CD14-positive monocyte (primary cell): ENCODE results near the gene MLIP. TPM values are rescaled to one million over a fixed set of nuclear protein-coding genes. Genes with fewer than 3 reads are reported as not detected.

Experiments
- DNase-seq, 3 donors: peaks; one replicate each; pipeline ENCODE4 v3.0.0-alpha.2; 2011 to 2022
- H2AFZ ChIP-seq: 2 replicates; pipeline ENCODE4 v1.6.0; 2012; ENCODE audit warnings: mild to moderate bottlenecking, low read depth, low read length, inconsistent platforms; ENCODE audit not compliant: insufficient read depth, poor library complexity, severe bottlenecking
- H3K27ac ChIP-seq, 2 donors: 1 replicate in 1 of 2; 2 replicates in 1 of 2; pipeline ENCODE4 v1.5.1; 2012 to 2013; ENCODE audit warnings: low read length in 2 of 2, control low read depth in 1 of 2, inconsistent platforms in 1 of 2, low read depth in 1 of 2, mild to moderate bottlenecking in 1 of 2
- H3K27me3 ChIP-seq, 2 donors: one replicate each; pipeline versions ENCODE4 v1.6.0 to v1.6.1; 2011 to 2013; ENCODE audit warnings: low read length in 2 of 2; ENCODE audit not compliant: control insufficient read depth in 2 of 2, insufficient read depth in 2 of 2
- H3K36me3 ChIP-seq, 2 donors: replicated peaks in 1 of 2; 1 replicate in 1 of 2; 2 replicates in 1 of 2; pipeline versions ENCODE4 v1.5.1 to v1.6.1; 2012 to 2013; ENCODE audit warnings: low read length in 2 of 2, control low read depth in 1 of 2, inconsistent platforms in 1 of 2, mild to moderate bottlenecking in 1 of 2; ENCODE audit not compliant: insufficient read depth in 2 of 2, control insufficient read depth in 1 of 2
- H3K4me1 ChIP-seq, 2 donors: 1 replicate in 1 of 2; 2 replicates in 1 of 2; pipeline versions ENCODE4 v1.5.1 to v1.6.1; 2012 to 2013; ENCODE audit warnings: low read length in 2 of 2, control low read depth in 1 of 2, inconsistent platforms in 1 of 2, mild to moderate bottlenecking in 1 of 2, moderate library complexity in 1 of 2; ENCODE audit not compliant: insufficient read depth in 2 of 2, control insufficient read depth in 1 of 2
- H3K4me2 ChIP-seq: replicated peaks from 2 replicates; pipeline ENCODE3; 2012; ENCODE audit warnings: low read length, moderate library complexity, mild to moderate bottlenecking; ENCODE audit not compliant: poor library complexity, severe bottlenecking; ENCODE audit errors: extremely low read depth
- H3K4me3 ChIP-seq, 3 experiments: fragments of 200-600 bp in 1 of 3; sonication (generic) in 1 of 3; replicated peaks in 1 of 3; 1 replicate in 2 of 3; 2 replicates in 1 of 3; pipeline ENCODE4 v1.5.1; 2011 to 2013; ENCODE audit warnings: low read length in 3 of 3, mild to moderate bottlenecking in 3 of 3, control low read depth in 2 of 3, low read depth in 2 of 3, inconsistent platforms in 1 of 3, moderate library complexity in 1 of 3
- H3K79me2 ChIP-seq: 2 replicates; pipeline ENCODE4 v1.6.0; 2012; ENCODE audit warnings: mild to moderate bottlenecking, control low read depth, inconsistent platforms, low read length, moderate library complexity; ENCODE audit not compliant: insufficient read depth
- H3K9ac ChIP-seq: 2 replicates; pipeline ENCODE4 v1.6.0; 2017; ENCODE audit warnings: low read length, mild to moderate bottlenecking; ENCODE audit not compliant: insufficient read depth, poor library complexity, severe bottlenecking
- H3K9me3 ChIP-seq, 2 donors: replicated peaks in 1 of 2; 1 replicate in 1 of 2; 2 replicates in 1 of 2; pipeline versions ENCODE4 v1.5.1 to v1.6.1; 2012 to 2013; ENCODE audit warnings: low read length in 2 of 2, control low read depth in 1 of 2; ENCODE audit not compliant: control insufficient read depth in 1 of 2, insufficient read depth in 1 of 2
- H4K20me1 ChIP-seq: 2 replicates; pipeline ENCODE4 v1.6.0; 2012; ENCODE audit warnings: mild to moderate bottlenecking, low read length, control low read depth, moderate library complexity; ENCODE audit not compliant: insufficient read depth
- H3K27ac Mint-ChIP-seq, 7 donors: one replicate each; pipeline ENCODE4 v1.8.0; 2020; ENCODE audit warnings: mild to moderate bottlenecking in 7 of 7, mixed read lengths in 7 of 7, moderate library complexity in 6 of 7, inconsistent platforms in 2 of 7
- H3K27me3 Mint-ChIP-seq, 3 donors: one replicate each; pipeline ENCODE4 v1.8.0; 2021 to 2022; ENCODE audit warnings: low read depth in 3 of 3, mild to moderate bottlenecking in 3 of 3, mixed read lengths in 3 of 3, moderate library complexity in 3 of 3, inconsistent platforms in 1 of 3
- H3K36me3 Mint-ChIP-seq, 2 donors: one replicate each; pipeline ENCODE4 v1.8.0; 2020; ENCODE audit warnings: mixed read lengths in 2 of 2, inconsistent platforms in 1 of 2, mild to moderate bottlenecking in 1 of 2
- H3K4me1 Mint-ChIP-seq: one replicate; pipeline ENCODE4 v1.8.0; 2020; ENCODE audit warnings: mild to moderate bottlenecking, mixed read lengths
- H3K4me3 Mint-ChIP-seq, 2 donors: one replicate each; pipeline ENCODE4 v1.8.0; 2020; ENCODE audit warnings: mild to moderate bottlenecking in 2 of 2, mixed read lengths in 2 of 2, moderate library complexity in 1 of 2
- H3K9me3 Mint-ChIP-seq, 7 donors: one replicate each; pipeline ENCODE4 v1.8.0; 2020 to 2022; ENCODE audit warnings: mixed read lengths in 7 of 7, mild to moderate bottlenecking in 6 of 7, moderate library complexity in 6 of 7, inconsistent platforms in 2 of 7
- CTCF ChIP-seq: fragments of 200-600 bp; IDR thresholded peaks from one replicate; pipeline ENCODE4 v1.8.0; 2022; ENCODE audit warnings: antibody characterized with exemption, mild to moderate bottlenecking
- WGBS: methylation state at CpG from one replicate; pipeline ENCODE4 v1.1.5; 2013; ENCODE audit warnings: missing lambda C conversion rate; ENCODE audit not compliant: insufficient coverage; 5-methylcytosine and 5-hydroxymethylcytosine counted together
- intact Hi-C, 2 donors: fragments of 100-400 bp; cut with micrococcal nuclease; formaldehyde crosslinking; loops; one replicate each; pipeline versions ENCODE4 v1.15.0 to v1.15.1; 2023
- polyA plus RNA-seq, 3 donors: library from polyadenylated mRNA; depleted of rRNA in 1 of 3; unstranded in 2 of 3; stranded (reverse) in 1 of 3; fragments of 300-500 nt in 2 of 3; fragments of >200 nt in 1 of 3; fragmentation: Illumina TruSeq in 2 of 3; gene quantifications; 1 replicate in 2 of 3; 2 replicates in 1 of 3; pipeline ENCODE4 v1.2.3, GENCODE V29; 2012 to 2021

The MLIP gene
- polyA plus RNA-seq, 3 donors: not detected

DNA sequence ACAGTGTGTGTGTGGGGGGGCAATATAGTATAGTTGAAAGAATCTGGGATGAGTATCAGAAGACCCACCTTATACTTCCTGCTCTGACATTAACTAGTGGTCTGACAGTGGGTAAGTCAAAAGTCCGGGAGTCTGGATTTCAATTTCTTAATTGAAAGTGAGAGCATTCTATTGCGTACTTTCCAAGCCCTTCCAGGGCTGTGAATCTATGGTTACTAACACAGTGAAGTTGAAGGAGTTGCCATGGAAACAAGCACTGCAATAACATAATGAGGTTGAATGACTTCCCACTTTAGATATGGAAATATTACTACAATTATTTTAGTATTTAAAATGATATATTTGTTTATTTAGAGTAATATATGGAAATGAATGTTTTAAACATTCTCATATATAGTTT, 80.2 kb downstream of the MLIP start:
- peak; percentile 60 to 86 (median 83) for DNase-seq

DNA sequence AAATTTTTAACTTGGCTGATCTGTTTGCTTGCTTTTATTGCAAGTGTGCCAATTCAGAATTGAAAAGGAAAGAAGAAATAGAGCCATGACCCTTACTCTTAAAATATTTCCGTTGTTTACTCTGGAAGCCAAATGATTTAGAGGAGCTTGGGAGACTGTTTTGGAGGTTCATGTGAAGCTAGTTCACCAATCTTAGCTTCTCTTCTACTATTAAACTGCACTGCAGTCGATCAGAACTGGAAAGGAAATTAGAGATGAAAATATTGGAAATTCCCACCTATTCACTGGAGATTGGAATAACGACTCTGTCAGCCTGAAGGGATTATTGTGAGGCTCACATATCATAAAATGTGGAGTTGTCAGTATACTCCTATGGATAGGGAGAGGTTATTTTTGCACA, 81.8 kb downstream of the MLIP start:
- H3K4me3 Mint-ChIP-seq: no peak overlapping the region
- H3K4me1 ChIP-seq: peaks cover 12 to 19% of the 10 kb centered on the region in 2 donors

More for the DNA sequence above, 80.2 kb downstream of the MLIP start:
- no peak overlapping the region for H3K4me2 ChIP-seq
- no peak for TF ChIP-seq CTCF
- no peaks in the 10 kb centered on the region for H3K27me3 ChIP-seq
- no peaks in the 10 kb centered on the region for H4K20me1 ChIP-seq
- no peaks in the 10 kb centered on the region for H3K36me3 ChIP-seq
- H3K4me1 ChIP-seq: peaks cover 5 to 8% of the 10 kb centered on the region in 2 donors
- peak overlapping the region in 1 of 3 experiments; percentile 10 for H3K4me3 ChIP-seq
- H3K27ac Mint-ChIP-seq: peak overlapping the region in 4 of 7 donors; percentile 41 to 78 (median 50)
- H2AFZ ChIP-seq: no peak overlapping the region
- no CpG with 5 or more reads among the region's 2 CpGs for WGBS
- no peaks in the 10 kb centered on the region for H3K9me3 ChIP-seq
- peak overlapping the region in 1 of 2 donors; percentile 67 for H3K4me3 Mint-ChIP-seq
- peaks cover 0 to 2% (median 0%) of the 10 kb centered on the region in 3 donors for H3K27me3 Mint-ChIP-seq
- peaks cover 0 to 2% (median 0%) of the 10 kb centered on the region in 7 donors for H3K9me3 Mint-ChIP-seq
- intact Hi-C loops: no loop called here
- H3K79me2 ChIP-seq: no peaks in the 10 kb centered on the region
- peaks cover 12% of the 10 kb centered on the region for H3K4me1 Mint-ChIP-seq
- H3K27ac ChIP-seq: no peak overlapping the region
- no peak overlapping the region for H3K9ac ChIP-seq
- no peaks in the 10 kb centered on the region for H3K36me3 Mint-ChIP-seq

More for the DNA sequence above, 81.8 kb downstream of the MLIP start:
- no peak for TF ChIP-seq CTCF
- peaks cover 0 to 5% (median 0%) of the 10 kb centered on the region in 7 donors for H3K9me3 Mint-ChIP-seq
- H3K36me3 Mint-ChIP-seq: no peaks in the 10 kb centered on the region
- no peak overlapping the region for H3K27ac Mint-ChIP-seq
- H4K20me1 ChIP-seq: no peaks in the 10 kb centered on the region
- H3K4me1 Mint-ChIP-seq: peaks cover 15% of the 10 kb centered on the region
- intact Hi-C loops: no loop called here
- no peaks in the 10 kb centered on the region for H3K79me2 ChIP-seq
- H3K36me3 ChIP-seq: no peaks in the 10 kb centered on the region
- H3K27me3 Mint-ChIP-seq: peaks cover 0 to 2% (median 0%) of the 10 kb centered on the region in 3 donors
- H3K4me3 ChIP-seq: no peak overlapping the region
- no peak overlapping the region for H3K4me2 ChIP-seq
- no peak overlapping the region for H2AFZ ChIP-seq
- H3K9me3 ChIP-seq: no peaks in the 10 kb centered on the region
- no peaks in the 10 kb centered on the region for H3K27me3 ChIP-seq
- no CpG with 5 or more reads among the region's 3 CpGs for WGBS
- H3K27ac ChIP-seq: no peak overlapping the region
- H3K9ac ChIP-seq: no peak overlapping the region
- no peak for DNase-seq
